IMR-90 (cell line): Measurements from ENCODE around the gene TAOK1.

Source experiments
- BHLHE40 ChIP-seq: fragments of 150-350 bp; IDR thresholded peaks from 2 replicates; pipeline ENCODE4 v1.6.1; 2016; ENCODE audit warnings: mild to moderate bottlenecking, low read depth, low read length
- CHD1 ChIP-seq: IDR thresholded peaks from 2 replicates; pipeline ENCODE4 v1.6.1; 2012; ENCODE audit warnings: low read depth, low read length, improper control_type of control experiment
- CTCF ChIP-seq: conservative IDR thresholded peaks from 2 replicates; pipeline ENCODE4 v1.5.1; 2012; ENCODE audit warnings: mild to moderate bottlenecking, low read depth, low read length, improper control_type of control experiment
- ELK1 ChIP-seq: fragments of 150-350 bp; IDR thresholded peaks from 2 replicates; pipeline ENCODE4 v1.6.1; 2016; ENCODE audit warnings: low read depth, mild to moderate bottlenecking, low read length, moderate library complexity, borderline replicate concordance
- FOS ChIP-seq: fragments of 150-350 bp; IDR thresholded peaks from 2 replicates; pipeline ENCODE4 v1.6.1; 2016; ENCODE audit warnings: low read depth, low read length
- MAFK ChIP-seq: IDR thresholded peaks from 2 replicates; pipeline ENCODE4 v1.6.1; 2012; ENCODE audit warnings: low read depth, low read length, improper control_type of control experiment
- MAZ ChIP-seq: IDR thresholded peaks from 2 replicates; pipeline ENCODE4 v1.6.1; 2012; ENCODE audit warnings: low read depth, mild to moderate bottlenecking, low read length, improper control_type of control experiment, moderate library complexity, borderline replicate concordance
- MXI1 ChIP-seq: IDR thresholded peaks from 2 replicates; pipeline ENCODE4 v1.6.1; 2012; ENCODE audit warnings: low read depth, mild to moderate bottlenecking, low read length, moderate library complexity, borderline replicate concordance
- NFE2L2 ChIP-seq: fragments of 150-350 bp; IDR thresholded peaks from 2 replicates; pipeline ENCODE4 v1.6.1; 2016; ENCODE audit warnings: low read depth, mild to moderate bottlenecking, low read length
- POLR2A ChIP-seq: IDR thresholded peaks from 2 replicates; pipeline ENCODE4 v1.6.1; 2012; ENCODE audit warnings: mild to moderate bottlenecking, low read depth, low read length
- RAD21 ChIP-seq: IDR thresholded peaks from 2 replicates; pipeline ENCODE4 v1.6.1; 2012; ENCODE audit warnings: low read length, improper control_type of control experiment
- RCOR1 ChIP-seq: IDR thresholded peaks from 2 replicates; pipeline ENCODE4 v1.6.1; 2012; ENCODE audit warnings: mild to moderate bottlenecking, low read length, improper control_type of control experiment; ENCODE audit not compliant: insufficient replicate concordance
- SMC3 ChIP-seq: fragments of 150-350 bp; IDR thresholded peaks from 2 replicates; pipeline ENCODE4 v1.6.1; 2016; ENCODE audit warnings: low read depth, mild to moderate bottlenecking, antibody characterized with exemption, low read length, moderate library complexity
- USF2 ChIP-seq: fragments of 150-350 bp; IDR thresholded peaks from 2 replicates; pipeline ENCODE4 v1.6.1; 2017; ENCODE audit warnings: mild to moderate bottlenecking, antibody characterized with exemption, low read length, low read depth

GRCh38 chr17:29384901-29385300 is 5.3 kb upstream of the TAOK1 start:
- TF ChIP-seq CTCF (no peak), BHLHE40 (no peak), MAFK (no peak), CHD1 (no peak), POLR2A (no peak), RAD21 (no peak), MXI1 (no peak), FOS (no peak), NFE2L2 (no peak), USF2 (no peak), SMC3 (no peak), RCOR1 (no peak), ELK1 (no peak), MAZ (no peak)
